Thyroid gland (tissue), 4 donors: ENCODE data around the gene CRYAB. TPM values are rescaled to one million over a fixed set of nuclear protein-coding genes. Genes with fewer than 3 reads are reported as not detected.

Experiments used
- DNase-seq, 2 donors: peaks; one replicate each; pipeline ENCODE4 v3.0.0-alpha.2; 2019
- H3K27ac ChIP-seq, 3 donors: fragments of 200-600 bp; sonication (generic); 1 replicate in 2 of 3; 2 replicates in 1 of 3; pipeline ENCODE4 v1.5.1; 2016 to 2019; ENCODE audit warnings: mild to moderate bottlenecking in 1 of 3, moderate library complexity in 1 of 3
- H3K27me3 ChIP-seq: fragments of 200-600 bp; sonication (generic); one replicate; pipeline ENCODE4 v1.5.1; 2019
- H3K36me3 ChIP-seq, 2 donors: fragments of 200-600 bp; sonication (generic); one replicate each; pipeline ENCODE4 v1.5.1; 2016 to 2019
- H3K4me1 ChIP-seq, 2 donors: fragments of 200-600 bp; sonication (generic); one replicate each; pipeline ENCODE4 v1.5.1; 2017 to 2019
- H3K4me3 ChIP-seq, 3 donors: fragments of 200-600 bp; sonication (generic); replicated peaks in 1 of 3; 1 replicate in 2 of 3; 2 replicates in 1 of 3; pipeline ENCODE4 v1.5.1; 2016; ENCODE audit warnings: mild to moderate bottlenecking in 1 of 3
- H3K9me3 ChIP-seq: fragments of 200-600 bp; sonication (generic); one replicate; pipeline ENCODE4 v1.5.1; 2017
- POLR2A ChIP-seq, 2 donors: fragments of 450-650 bp; IDR thresholded peaks; one replicate each; pipeline ENCODE4 v1.6.1; 2017; ENCODE audit warnings: antibody characterized with exemption in 2 of 2, mild to moderate bottlenecking in 2 of 2, moderate library complexity in 1 of 2
- WGBS, 2 donors: methylation state at CpG; one replicate each; pipeline ENCODE4 v1.1.5; 2017; 5-methylcytosine and 5-hydroxymethylcytosine counted together
- intact Hi-C: fragments of 100-400 bp; cut with DNase I; formaldehyde crosslinking; loops from one replicate; pipeline ENCODE4 v1.15.1; 2023
- total RNA-seq, 4 donors: library from RNA; depleted of rRNA; stranded (reverse); fragments of >200 nt; gene quantifications; one replicate each; pipeline ENCODE4 v1.2.3, GENCODE V29; 2016
- TF ChIP-seq, protein P1 (sequence below), 6 experiments: fragments of 200-600 bp in 3 of 6; fragments of 450-650 bp in 3 of 6; sonication (generic) in 3 of 6; IDR thresholded peaks; one replicate each; pipeline ENCODE4 v1.5.1; 2016 to 2019; ENCODE audit warnings: antibody characterized with exemption in 6 of 6, mild to moderate bottlenecking in 2 of 6, inconsistent platforms in 1 of 6, moderate library complexity in 1 of 6

CRYAB gene, protein sequence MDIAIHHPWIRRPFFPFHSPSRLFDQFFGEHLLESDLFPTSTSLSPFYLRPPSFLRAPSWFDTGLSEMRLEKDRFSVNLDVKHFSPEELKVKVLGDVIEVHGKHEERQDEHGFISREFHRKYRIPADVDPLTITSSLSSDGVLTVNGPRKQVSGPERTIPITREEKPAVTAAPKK
- total RNA-seq, result 100 to 1,000 TPM; 174 to 350 (median 250) TPM

DNA sequence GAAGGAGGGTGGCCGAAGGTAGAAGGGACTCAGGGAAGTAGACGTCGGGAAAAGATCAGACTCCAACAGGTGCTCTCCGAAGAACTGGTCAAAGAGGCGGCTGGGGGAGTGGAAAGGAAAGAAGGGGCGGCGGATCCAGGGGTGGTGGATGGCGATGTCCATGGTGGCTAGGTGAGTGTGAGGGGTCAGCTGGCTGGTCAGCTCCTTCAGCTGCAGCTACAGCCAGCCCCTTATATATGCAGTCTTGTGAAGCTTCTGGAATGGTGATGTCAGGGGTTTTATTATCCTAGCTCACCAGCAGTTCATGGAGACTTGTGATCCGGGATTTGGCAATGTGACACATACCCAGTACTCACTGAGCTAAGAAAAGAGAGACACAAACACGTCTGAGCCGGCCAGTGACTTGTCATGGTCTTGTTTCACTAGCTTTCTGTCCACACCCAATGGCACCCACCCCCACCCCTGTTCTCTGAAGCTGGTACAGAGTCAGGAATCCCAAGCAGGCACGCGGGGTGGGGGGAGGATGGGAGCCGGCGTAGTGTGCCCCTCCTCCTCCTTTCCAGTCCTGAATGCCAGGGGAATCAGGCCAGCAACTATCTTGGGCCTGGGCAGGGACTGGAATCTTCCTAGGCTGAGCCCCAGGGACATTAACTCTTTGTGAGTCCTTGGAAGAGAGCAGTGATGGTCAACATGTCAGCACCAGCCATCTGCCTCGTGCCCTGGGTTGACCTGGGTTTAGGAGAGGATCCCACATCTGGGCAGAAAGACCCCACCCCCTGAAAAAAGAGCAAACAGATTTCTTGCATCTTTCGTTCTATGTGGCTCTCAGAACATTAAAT lies at the start of gene CRYAB:
TSS of gene CRYAB (minus strand) at position 208 of the 839 bp plus-strand sequence. CDS start at position 162, 46 bp downstream.
- Histone ChIP-seq H3K4me1 (peaks cover 52 to 56% of the 10 kb centered on the region in 2 donors), H3K4me3 (peak within 1 kb of the TSS in 2 of 3 donors; percentile 32 to 45), H3K27me3 (no peaks in the 10 kb centered on the region), H3K27ac (peak within 1 kb of the TSS; percentile 98 to 100 (median 98)), H3K9me3 (no peaks in the 10 kb centered on the region), H3K36me3 (peaks cover 0 to 7% of the 10 kb centered on the region in 2 donors)
- WGBS, 2 donors, result 37 to 38% methylated on average over 15 to 17 of the region's 17 CpGs
- intact Hi-C loops, result no loop called here
- TF ChIP-seq, protein P1, sequence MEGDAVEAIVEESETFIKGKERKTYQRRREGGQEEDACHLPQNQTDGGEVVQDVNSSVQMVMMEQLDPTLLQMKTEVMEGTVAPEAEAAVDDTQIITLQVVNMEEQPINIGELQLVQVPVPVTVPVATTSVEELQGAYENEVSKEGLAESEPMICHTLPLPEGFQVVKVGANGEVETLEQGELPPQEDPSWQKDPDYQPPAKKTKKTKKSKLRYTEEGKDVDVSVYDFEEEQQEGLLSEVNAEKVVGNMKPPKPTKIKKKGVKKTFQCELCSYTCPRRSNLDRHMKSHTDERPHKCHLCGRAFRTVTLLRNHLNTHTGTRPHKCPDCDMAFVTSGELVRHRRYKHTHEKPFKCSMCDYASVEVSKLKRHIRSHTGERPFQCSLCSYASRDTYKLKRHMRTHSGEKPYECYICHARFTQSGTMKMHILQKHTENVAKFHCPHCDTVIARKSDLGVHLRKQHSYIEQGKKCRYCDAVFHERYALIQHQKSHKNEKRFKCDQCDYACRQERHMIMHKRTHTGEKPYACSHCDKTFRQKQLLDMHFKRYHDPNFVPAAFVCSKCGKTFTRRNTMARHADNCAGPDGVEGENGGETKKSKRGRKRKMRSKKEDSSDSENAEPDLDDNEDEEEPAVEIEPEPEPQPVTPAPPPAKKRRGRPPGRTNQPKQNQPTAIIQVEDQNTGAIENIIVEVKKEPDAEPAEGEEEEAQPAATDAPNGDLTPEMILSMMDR (IDR thresholded peaks at IDR 0.05), result no peak
- peak; percentile 92 to 96 for TF ChIP-seq POLR2A (IDR thresholded peaks at IDR 0.05)
- peak; percentile 99 to 100 for DNase-seq

DNA sequence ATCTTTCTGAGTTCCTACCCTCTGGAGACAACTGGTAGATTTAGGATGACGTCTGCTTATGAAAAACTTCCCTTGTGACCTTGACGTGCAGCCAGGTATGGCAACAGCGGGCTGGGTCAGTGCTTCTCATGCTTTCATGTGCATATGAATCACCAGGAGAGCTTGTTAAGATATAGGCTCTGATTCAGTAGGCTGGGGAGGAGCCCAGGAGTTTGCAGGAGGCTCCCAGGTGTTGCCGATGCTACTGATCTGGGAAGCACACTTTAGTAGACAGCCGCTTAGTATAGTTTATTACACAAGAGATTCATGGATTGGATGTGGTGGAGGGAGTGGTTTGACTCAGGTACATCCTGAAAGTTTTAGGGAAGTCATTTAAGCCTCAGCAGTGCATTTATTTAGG lies 49.3 kb upstream of the CRYAB start:
- Histone ChIP-seq H3K27me3 (no peaks in the 10 kb centered on the region), H3K27ac (no peak overlapping the region), H3K4me3 (no peak overlapping the region), H3K9me3 (no peaks in the 10 kb centered on the region), H3K4me1 (peaks cover 9 to 16% of the 10 kb centered on the region in 2 donors), H3K36me3 (no peaks in the 10 kb centered on the region)
- DNase-seq, result no peak
- WGBS, 2 donors, result 72 to 82% methylated on average over 5 of the region's 5 CpGs
- TF ChIP-seq POLR2A (IDR thresholded peaks at IDR 0.05), result no peak
- TF ChIP-seq, protein P1 (IDR thresholded peaks at IDR 0.05), result no peak
- intact Hi-C loops, result no loop called here

DNA sequence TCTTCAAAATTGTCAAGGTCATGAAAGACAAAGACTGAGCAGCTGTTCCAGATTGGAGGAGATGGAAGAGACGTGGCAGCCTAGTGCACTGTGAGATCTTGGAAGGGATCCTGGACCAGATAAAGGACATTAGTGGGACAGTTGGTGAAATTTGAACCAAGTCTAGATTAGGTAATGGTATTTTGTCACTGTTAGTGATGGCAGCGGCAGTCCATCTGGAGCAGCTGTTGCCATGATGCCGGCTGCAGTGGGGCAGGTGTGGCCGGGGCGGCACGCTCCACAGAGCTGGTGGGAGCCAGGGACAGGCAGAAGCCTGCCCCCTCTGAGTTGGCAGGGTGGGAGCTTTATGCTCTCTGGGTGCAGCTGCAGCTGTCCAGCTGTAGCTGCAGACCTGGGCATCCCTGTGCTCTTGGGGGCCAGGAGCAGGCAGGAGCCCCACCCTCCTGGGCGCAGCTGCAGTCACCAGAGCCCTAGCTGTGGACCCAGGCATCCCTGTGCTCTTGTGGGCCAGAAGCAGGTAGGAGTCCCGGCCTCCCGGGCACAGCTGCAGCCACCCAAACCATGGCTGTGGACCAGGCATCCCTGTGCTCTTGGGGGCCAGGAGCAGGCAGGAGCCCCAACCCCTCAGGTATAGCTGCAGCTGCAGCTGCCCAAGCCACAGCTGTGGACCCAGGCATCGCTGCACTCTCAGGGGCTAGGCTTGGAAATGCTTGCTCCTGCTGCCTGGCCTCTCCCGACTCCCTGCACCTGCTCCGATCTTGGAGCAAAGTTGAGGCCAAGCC lies 46.3 kb upstream of the CRYAB start:
- DNase-seq, result no peak
- H3K27ac ChIP-seq, result peak overlapping the region in 1 of 3 donors; percentile 47
- no peaks in the 10 kb centered on the region for H3K36me3 ChIP-seq
- H3K4me3 ChIP-seq, result no peak overlapping the region
- TF ChIP-seq, protein P1 (IDR thresholded peaks at IDR 0.05), result no peak
- no peak for TF ChIP-seq POLR2A (IDR thresholded peaks at IDR 0.05)
- WGBS, 2 donors, result 89 to 92% methylated on average over 7 to 8 of the region's 12 CpGs
- H3K9me3 ChIP-seq, result no peaks in the 10 kb centered on the region
- H3K4me1 ChIP-seq, result peaks cover 9 to 16% of the 10 kb centered on the region in 2 donors
- H3K27me3 ChIP-seq, result no peaks in the 10 kb centered on the region
- intact Hi-C loops, result no loop called here

DNA sequence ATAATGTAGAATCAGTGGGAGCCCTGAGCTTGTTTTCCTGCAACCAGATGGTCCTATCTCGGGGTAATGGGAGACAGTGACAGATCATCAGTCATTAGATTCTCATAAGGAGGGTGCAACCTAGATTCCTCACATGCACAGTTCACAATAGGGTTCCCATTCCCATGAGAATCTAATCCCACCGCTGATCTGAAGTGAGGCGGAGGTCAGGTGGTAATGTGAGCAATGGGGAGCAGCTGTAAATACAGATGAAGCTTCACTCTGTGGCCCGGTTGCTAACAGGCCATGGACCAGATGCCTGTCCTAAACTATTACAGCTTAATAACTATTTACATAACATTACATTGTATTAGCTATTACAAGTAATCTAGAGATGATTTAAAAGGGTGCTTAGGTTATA lies 42.6 kb upstream of the CRYAB start:
- intact Hi-C loops, result no loop called here
- TF ChIP-seq POLR2A (IDR thresholded peaks at IDR 0.05), result no peak
- TF ChIP-seq, protein P1 (IDR thresholded peaks at IDR 0.05), result no peak
- no peak overlapping the region for H3K27ac ChIP-seq
- H3K9me3 ChIP-seq, result no peaks in the 10 kb centered on the region
- no peaks in the 10 kb centered on the region for H3K36me3 ChIP-seq
- peaks cover 9 to 16% of the 10 kb centered on the region in 2 donors for H3K4me1 ChIP-seq
- no peak for DNase-seq
- H3K4me3 ChIP-seq, result no peak overlapping the region
- WGBS, 2 donors, result 94 to 97% methylated on average over 4 of the region's 4 CpGs
- no peaks in the 10 kb centered on the region for H3K27me3 ChIP-seq
